HEK293T (cell line): Measurements from ENCODE around the gene RHEB.

Experiments used
- ARNT ChIP-seq: fragments of 450-650 bp; IDR thresholded peaks from 2 replicates; pipeline ENCODE4 v1.6.1; 2017; ENCODE audit warnings: mild to moderate bottlenecking
- BHLHE40 ChIP-seq: fragments of 450-650 bp; IDR thresholded peaks from 2 replicates; pipeline ENCODE4 v1.6.1; 2016; ENCODE audit warnings: mild to moderate bottlenecking, moderate library complexity, borderline replicate concordance
- ELF4 ChIP-seq: fragments of 450-650 bp; IDR thresholded peaks from 2 replicates; pipeline ENCODE4 v1.6.1; 2017; ENCODE audit warnings: antibody characterized with exemption
- FOXA1 ChIP-seq: fragments of 450-650 bp; IDR thresholded peaks from 2 replicates; pipeline ENCODE4 v1.6.1; 2016; ENCODE audit warnings: mild to moderate bottlenecking
- FOXK2 ChIP-seq: fragments of 450-650 bp; IDR thresholded peaks from 2 replicates; pipeline ENCODE4 v1.6.1; 2016; ENCODE audit warnings: mild to moderate bottlenecking
- FOXM1 ChIP-seq: fragments of 450-650 bp; IDR thresholded peaks from 2 replicates; pipeline ENCODE4 v1.6.1; 2017; ENCODE audit warnings: mild to moderate bottlenecking, borderline replicate concordance
- LEF1 ChIP-seq: fragments of 450-650 bp; IDR thresholded peaks from 2 replicates; pipeline ENCODE4 v1.6.1; 2017; ENCODE audit warnings: mild to moderate bottlenecking, borderline replicate concordance
- NFRKB ChIP-seq: fragments of 450-650 bp; IDR thresholded peaks from 2 replicates; pipeline ENCODE4 v1.6.1; 2016; ENCODE audit warnings: mild to moderate bottlenecking, moderate library complexity
- PKNOX1 ChIP-seq: fragments of 450-650 bp; IDR thresholded peaks from 2 replicates; pipeline ENCODE4 v1.6.1; 2016
- SP1 ChIP-seq: fragments of 450-650 bp; IDR thresholded peaks from 2 replicates; pipeline ENCODE4 v1.6.1; 2017
- SUZ12 ChIP-seq: fragments of 450-650 bp; IDR thresholded peaks from 2 replicates; pipeline ENCODE4 v1.6.1; 2016; ENCODE audit warnings: mild to moderate bottlenecking
- ZNF384 ChIP-seq: fragments of 450-650 bp; IDR thresholded peaks from 2 replicates; pipeline ENCODE4 v1.6.1; 2016

GRCh38 chr7:151416941-151417315, 102.8 kb downstream of the RHEB start:
- TF ChIP-seq ZNF384 (no peak), BHLHE40 (no peak), FOXK2 (no peak), ELF4 (no peak), ARNT (no peak), PKNOX1 (no peak), FOXM1 (no peak), SUZ12 (no peak), FOXA1 (no peak), NFRKB (no peak), SP1 (no peak), LEF1 (no peak)
